Measurements from ENCODE around the gene TEAD1.

The TEAD1 gene

GRCh38 chr11:12715941-12716340 lies 41.7 kb downstream of the TEAD1 start:
- no peak for DNase-seq

- DNase-seq = no peak
These were observed 42.6 kb downstream of the TEAD1 start for GRCh38 chr11:12716816-12717215.

GRCh38 chr11:12717851-12718291 lies 43.6 kb downstream of the TEAD1 start:
- DNase-seq = no peak

- DNase-seq = no peak
These were observed 45.0 kb downstream of the TEAD1 start for GRCh38 chr11:12719221-12719620.

GRCh38 chr11:12721816-12722604 lies 47.8 kb downstream of the TEAD1 start:
- DNase-seq = no peak

- DNase-seq = no peak
These were observed 49.4 kb downstream of the TEAD1 start for GRCh38 chr11:12723421-12724300.

GRCh38 chr11:12724301-12725054 lies 50.3 kb downstream of the TEAD1 start:
- DNase-seq = no peak

- no peak for DNase-seq
These were observed 51.0 kb downstream of the TEAD1 start for GRCh38 chr11:12725055-12725862.

- no peak for DNase-seq
These were observed 51.9 kb downstream of the TEAD1 start for GRCh38 chr11:12725863-12726682.

GRCh38 chr11:12727563-12728211 lies 53.5 kb downstream of the TEAD1 start:
- DNase-seq = no peak

GRCh38 chr11:12728417-12728816 lies 54.2 kb downstream of the TEAD1 start:
- DNase-seq = no peak

GRCh38 chr11:12729941-12730340 lies 55.7 kb downstream of the TEAD1 start:
- no peak for DNase-seq

- no peak for DNase-seq
These were observed 57.7 kb downstream of the TEAD1 start for GRCh38 chr11:12731841-12732336.

- no peak for DNase-seq
These were observed 58.9 kb downstream of the TEAD1 start for GRCh38 chr11:12733091-12733490.

GRCh38 chr11:12734625-12735024 lies 60.4 kb downstream of the TEAD1 start:
- no peak for DNase-seq

- DNase-seq = no peak
These were observed 61.0 kb downstream of the TEAD1 start for GRCh38 chr11:12735262-12735661.

- no peak for DNase-seq
These were observed 62.8 kb downstream of the TEAD1 start for GRCh38 chr11:12737024-12737423.

- no peak for DNase-seq
These were observed 67.5 kb downstream of the TEAD1 start for GRCh38 chr11:12741671-12742216.

- DNase-seq = no peak
These were observed 69.7 kb downstream of the TEAD1 start for GRCh38 chr11:12743834-12744449.

All from GF-D8 (cell line).